ENCODE results near the gene ZER1.

GRCh38 chr9:128720841-128721486, 50.8 kb downstream of the ZER1 start:
- TF ChIP-seq ZFP3 (CRISPR knock-in tag; IDR thresholded peaks at IDR 0.05) (no peak), CSRNP3 (CRISPR knock-in tag; IDR thresholded peaks at IDR 0.05) (no peak), PPARA (CRISPR knock-in tag; IDR thresholded peaks at IDR 0.05; ENCODE audit: borderline replicate concordance) (no peak), ARNTL (CRISPR knock-in tag; IDR thresholded peaks at IDR 0.05; ENCODE audit: borderline replicate concordance, low read depth) (no peak), GLIS3 (CRISPR knock-in tag; IDR thresholded peaks at IDR 0.05) (no peak), POU6F1 (CRISPR knock-in tag; IDR thresholded peaks at IDR 0.05; ENCODE audit: borderline replicate concordance, low read depth) (no peak), PATZ1 (CRISPR knock-in tag; IDR thresholded peaks at IDR 0.05; ENCODE audit: borderline replicate concordance) (no peak), TSHZ2 (CRISPR knock-in tag; IDR thresholded peaks at IDR 0.05) (no peak), TOX (CRISPR knock-in tag; IDR thresholded peaks at IDR 0.05; ENCODE audit: borderline replicate concordance) (no peak), BACH2 (CRISPR knock-in tag; IDR thresholded peaks at IDR 0.05; ENCODE audit: borderline replicate concordance) (no peak), ISL1 (CRISPR knock-in tag; IDR thresholded peaks at IDR 0.05) (no peak), CREB5 (CRISPR knock-in tag; IDR thresholded peaks at IDR 0.05; ENCODE audit: low read depth) (no peak), SNAI2 (CRISPR knock-in tag; IDR thresholded peaks at IDR 0.05) (no peak), RARB (CRISPR knock-in tag; IDR thresholded peaks at IDR 0.05) (no peak)
